ENCODE results near the gene SWI5.

SWI5 gene

GRCh38 chr9:128337936-128338335 is 61.9 kb downstream of the SWI5 start:
- DNase-seq (ENCODE audit: insufficient read length, low spot score), result no peak
- no peak for FAIRE-seq
- no peak for TF ChIP-seq CTCF (IDR thresholded peaks at IDR 0.05; ENCODE audit: insufficient read depth, missing control alignments)

Data from D721Med (cell line).